ENCODE data around the gene C1QB. TPM values are rescaled to one million over a fixed set of nuclear protein-coding genes. Genes with fewer than 3 reads are reported as not detected.
"Not testable (repeated sequence)": the region's sequence is repeated elsewhere in the genome, so short reads cannot be mapped to it uniquely, and the experiment has no call there.

C1QB gene
- polyA plus RNA-seq, 2 of the 4 experiments (the other 2 are of a cell fraction): not detected

- POLR2A ChIA-PET: no interaction called here
- H3K4me2 ChIP-seq: peak overlapping the region; percentile 27; the same call in 2 of the 3 replicates
- CTCF ChIA-PET: interaction anchor here (0.6 to 9.5 kb wide), 37 partner anchors 8 to 1315 kb away, joined by 3 to 129 read pairs (median 4); no protein-coding TSS in a partner anchor
- H3K27ac ChIP-seq: no peak overlapping the region
- ATAC-seq (peak; percentile 61 to 86; a peak in 5 of 6 replicates), DNase-seq (ENCODE audit: low read depth in 1 of 2, low spot score in 1 of 2) (peak; percentile 49 to 52), FAIRE-seq (no peak)
- TF ChIP-seq EP300 (IDR thresholded peaks at IDR 0.05): no peak
- no peak for TF ChIP-seq HOXB13 (CRISPR knock-in tag; IDR thresholded peaks at IDR 0.05; ENCODE audit: low read depth)
- no peak for TF ChIP-seq JUNB (IDR thresholded peaks at IDR 0.05)
- TF ChIP-seq ZNF302 (CRISPR knock-in tag; IDR thresholded peaks at IDR 0.05): no peak
- peak; percentile 85 to 90 for TF ChIP-seq RAD21 (conservative IDR thresholded peaks at IDR 0.05 in 1 of 2, IDR thresholded peaks at IDR 0.05 in 1 of 2)
- TF ChIP-seq CEBPB (IDR thresholded peaks at IDR 0.05): no peak
- peak; percentile 91 for TF ChIP-seq SMC3 (IDR thresholded peaks at IDR 0.05)
- TF ChIP-seq CTCF (IDR thresholded peaks at IDR 0.05): peak; percentile 84
- TF ChIP-seq REST (IDR thresholded peaks at IDR 0.05): no peak
- TF ChIP-seq FOSB (CRISPR knock-in tag; IDR thresholded peaks at IDR 0.05): no peak
- 0 out of 3 replicates have a peak, but pooled peaks cover 4% of the 10 kb centered on the region for H3K4me1 ChIP-seq
- H3K9me3 ChIP-seq: no peaks in the 10 kb centered on the region
- no peak overlapping the region for H3K4me3 ChIP-seq
- WGBS (ENCODE audit: missing lambda C conversion rate): 22% methylated on average over 12 of the region's 17 CpGs
Observed at GRCh38 chr1:22673486-22674409, 20.7 kb downstream of the C1QB start.

DNA sequence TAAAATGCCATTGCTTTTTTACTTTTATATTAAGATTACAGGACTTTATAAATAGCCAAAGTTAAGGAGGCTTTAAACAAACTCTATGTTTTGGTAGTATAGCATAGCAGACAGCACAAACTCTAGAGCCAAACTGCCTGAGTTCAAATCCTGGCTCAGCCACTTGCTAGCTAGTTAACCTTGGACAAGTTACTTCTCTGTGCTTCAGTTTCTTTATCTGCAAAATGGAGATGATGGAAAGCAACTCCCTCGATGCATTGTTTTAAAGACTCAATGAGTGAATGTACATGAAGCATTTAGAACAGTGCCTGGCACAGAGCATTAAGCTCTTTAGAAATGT lies 21.3 kb downstream of the C1QB start:
- Histone ChIP-seq H3K4me3 (no peak overlapping the region), H3K4me2 (no peak overlapping the region), H3K27ac (no peak overlapping the region), H3K9me3 (no peaks in the 10 kb centered on the region), H3K4me1 (0 out of 3 replicates have a peak, but pooled peaks cover 4% of the 10 kb centered on the region)
- TF ChIP-seq SREBF2 (IDR thresholded peaks at IDR 0.05) (no peak), CTCF (IDR thresholded peaks at IDR 0.05) (peak; percentile 39; the same call in 1 of the 3 replicates), RAD21 (conservative IDR thresholded peaks at IDR 0.05 in 1 of 2, IDR thresholded peaks at IDR 0.05 in 1 of 2) (0 out of 5 replicates have a peak, but pooled peaks of 1 of the 2 experiments have one; percentile 7)
- WGBS (ENCODE audit: missing lambda C conversion rate): 4% methylated on average over 1 of the region's 1 CpG
- FAIRE-seq (no peak), DNase-seq (ENCODE audit: low read depth in 1 of 2, low spot score in 1 of 2) (no peak), ATAC-seq (no peak; a peak in 1 of 6 replicates)
- POLR2A ChIA-PET: no interaction called here
- CTCF ChIA-PET: interaction anchor here (0.6 to 9.5 kb wide), 29 partner anchors 8 to 1315 kb away, joined by 3 to 129 read pairs (median 4); partner anchors contain the start of gene LACTBL1

DNA sequence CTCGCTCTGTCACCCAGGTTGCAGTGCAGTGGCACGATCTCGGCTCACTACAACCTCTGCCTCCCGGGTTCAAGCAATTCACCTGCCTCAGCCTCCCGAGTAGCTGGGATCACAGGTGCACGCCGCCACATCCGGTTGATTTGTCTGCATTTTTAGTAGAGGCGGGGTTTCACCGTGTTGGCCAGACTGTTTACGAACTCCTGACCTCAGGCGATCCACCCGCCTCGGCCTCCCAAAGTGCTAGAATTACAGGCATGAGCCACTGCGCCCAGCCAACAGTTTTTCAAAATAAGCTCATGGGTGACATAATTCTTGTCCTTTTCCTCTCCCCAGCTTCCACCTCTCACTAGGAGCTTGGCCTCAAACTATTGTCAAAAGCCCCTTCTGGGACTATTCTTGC lies 23.1 kb downstream of the C1QB start:
- CTCF ChIA-PET: interaction anchor here (0.8 to 9.5 kb wide), 4 partner anchors 12 to 288 kb away, joined by 3 to 129 read pairs (median 5); no protein-coding TSS in a partner anchor
- WGBS (ENCODE audit: missing lambda C conversion rate): 89% methylated on average over 9 of the region's 15 CpGs
- FAIRE-seq: not testable (repeated sequence)

More for the DNA sequence above, 23.1 kb downstream of the C1QB start:
- H3K4me1 ChIP-seq; H3K9me3 ChIP-seq; H3K27ac ChIP-seq; ATAC-seq; DNase-seq (ENCODE audit: low read depth in 1 of 2, low spot score in 1 of 2); POLR2A ChIA-PET; H3K4me2 ChIP-seq; H3K4me3 ChIP-seq: not testable (repeated sequence)
